Naive thymus-derived CD4-positive, alpha-beta T cell (primary cell): Measurements from ENCODE around the gene LYRM4. TPM values are rescaled to one million over a fixed set of nuclear protein-coding genes. Genes with fewer than 3 reads are reported as not detected.

Source experiments
- ATAC-seq: fragments of 150-1000 bp; cut with Tn5 transposase; 2 replicates; pipeline ENCODE4 v1.10.0; 2021; ENCODE audit warnings: mild to moderate bottlenecking, moderate library complexity
- CTCF ChIA-PET: fragments of 350-600 bp; sonication (Branson Sonifier 250); formaldehyde crosslinking; loops from one replicate; lab custom pipeline; 2021; ENCODE audit warnings: antibody characterized with exemption; lab: Charles Lee
- POLR2A ChIA-PET: fragments of 350-600 bp; sonication (Branson Sonifier 250); formaldehyde crosslinking; loops from one replicate; lab custom pipeline; 2021; ENCODE audit warnings: antibody characterized with exemption, inconsistent platforms; lab: Charles Lee
- DNase-seq, 9 donors: peaks; one replicate each; pipeline versions ENCODE4 v3.0.0 to v3.0.0-alpha.2; 2020 to 2022; ENCODE audit warnings: mixed read lengths in 1 of 9
- H3K27ac ChIP-seq: one replicate; pipeline ENCODE4 v1.7.0; 2013; ENCODE audit warnings: mild to moderate bottlenecking, low read depth, low read length, moderate library complexity
- H3K27me3 ChIP-seq, 2 donors: one replicate each; pipeline ENCODE4 v1.7.0; 2013; ENCODE audit warnings: low read length in 2 of 2, mild to moderate bottlenecking in 2 of 2, moderate library complexity in 2 of 2; ENCODE audit not compliant: control insufficient read depth in 2 of 2, insufficient read depth in 2 of 2
- H3K36me3 ChIP-seq, 3 experiments: 1 replicate in 2 of 3; 2 replicates in 1 of 3; pipeline ENCODE4 v1.7.0; 2013; ENCODE audit warnings: low read length in 3 of 3, mild to moderate bottlenecking in 3 of 3, moderate library complexity in 1 of 3; ENCODE audit not compliant: insufficient read depth in 3 of 3, control insufficient read depth in 2 of 3
- H3K4me1 ChIP-seq, 2 donors: one replicate each; pipeline ENCODE4 v1.7.0; 2013; ENCODE audit warnings: low read length in 2 of 2, mild to moderate bottlenecking in 2 of 2, moderate library complexity in 1 of 2; ENCODE audit not compliant: control insufficient read depth in 2 of 2, insufficient read depth in 2 of 2
- H3K4me3 ChIP-seq: 2 replicates; pipeline ENCODE4 v1.7.0; 2013; ENCODE audit warnings: mild to moderate bottlenecking, low read length
- H3K9me3 ChIP-seq, 3 experiments: 1 replicate in 2 of 3; 2 replicates in 1 of 3; pipeline ENCODE4 v1.7.0; 2013; ENCODE audit warnings: low read length in 3 of 3; ENCODE audit not compliant: control insufficient read depth in 2 of 3
- H3K27ac Mint-ChIP-seq, 9 donors: one replicate each; pipeline ENCODE4 v1.8.0; 2020 to 2022; ENCODE audit warnings: mixed read lengths in 9 of 9, mild to moderate bottlenecking in 8 of 9, moderate library complexity in 5 of 9, inconsistent platforms in 2 of 9
- H3K27me3 Mint-ChIP-seq, 5 donors: one replicate each; pipeline ENCODE4 v1.8.0; 2021 to 2022; ENCODE audit warnings: mixed read lengths in 5 of 5, mild to moderate bottlenecking in 1 of 5
- H3K36me3 Mint-ChIP-seq, 5 donors: one replicate each; pipeline ENCODE4 v1.8.0; 2020 to 2022; ENCODE audit warnings: mixed read lengths in 5 of 5, mild to moderate bottlenecking in 3 of 5, inconsistent platforms in 1 of 5
- H3K4me1 Mint-ChIP-seq, 7 donors: one replicate each; pipeline ENCODE4 v1.8.0; 2020 to 2022; ENCODE audit warnings: mixed read lengths in 7 of 7, mild to moderate bottlenecking in 3 of 7, inconsistent platforms in 1 of 7
- H3K4me3 Mint-ChIP-seq, 10 donors: one replicate each; pipeline ENCODE4 v1.8.0; 2020 to 2022; ENCODE audit warnings: mild to moderate bottlenecking in 10 of 10, mixed read lengths in 10 of 10, moderate library complexity in 6 of 10, inconsistent platforms in 2 of 10
- H3K9me3 Mint-ChIP-seq, 11 donors: one replicate each; pipeline ENCODE4 v1.8.0; 2020 to 2022; ENCODE audit warnings: mixed read lengths in 11 of 11, mild to moderate bottlenecking in 4 of 11, inconsistent platforms in 1 of 11, moderate library complexity in 1 of 11
- intact Hi-C, 2 donors: fragments of 100-400 bp; cut with micrococcal nuclease; formaldehyde crosslinking; loops; one replicate each; pipeline ENCODE4 v1.15.1; 2023
- polyA plus RNA-seq, 2 donors: library from polyadenylated mRNA; unstranded; fragments of 300-500 nt; fragmentation: Illumina TruSeq; gene quantifications; one replicate each; pipeline ENCODE4 v1.2.3, GENCODE V29; 2021
- total RNA-seq, 6 experiments: library from RNA in 5 of 6; stranded (reverse) in 5 of 6; gene quantifications; 1 replicate in 5 of 6; 2 replicates in 1 of 6; pipeline ENCODE4 v1.2.3 and lab custom pipeline; 2021 to 2026

Gene LYRM4
- total and polyA plus RNA-seq, 7 experiments from 2014 or later: 15.1 to 61.6 (median 24.4) TPM

DNA sequence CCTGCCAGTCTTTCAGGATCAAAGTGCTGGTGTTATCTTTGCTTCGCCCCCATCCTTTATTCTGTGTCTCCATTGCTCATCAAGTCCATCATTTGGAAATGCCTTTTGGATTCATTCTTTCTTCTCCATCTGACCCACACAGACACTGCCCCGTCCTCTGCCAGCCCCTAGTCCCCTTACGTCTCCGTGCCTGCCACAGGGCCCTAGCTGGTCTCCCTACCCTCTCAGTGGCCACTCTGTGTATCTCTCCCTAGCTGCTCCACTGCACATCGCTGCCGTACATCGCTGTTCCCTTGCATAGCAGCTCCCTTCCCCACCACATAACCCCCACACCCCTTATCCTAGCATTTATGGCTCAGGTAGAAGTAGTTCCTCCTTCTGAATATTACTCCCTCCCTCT is 159.9 kb downstream of the LYRM4 start:
- no peaks in the 10 kb centered on the region for H3K27me3 ChIP-seq
- DNase-seq (no peak), ATAC-seq (no peak)
- H3K4me3 ChIP-seq: no peak overlapping the region
- Mint-ChIP-seq H3K27ac (no peak overlapping the region), H3K36me3 (peaks cover 0 to 5% (median 3%) of the 10 kb centered on the region in 5 donors), H3K27me3 (peaks cover 0 to 14% (median 0%) of the 10 kb centered on the region in 5 donors), H3K4me3 (no peak overlapping the region), H3K4me1 (peaks cover 0 to 6% (median 0%) of the 10 kb centered on the region in 7 donors), H3K9me3 (peaks cover 0 to 16% (median 0%) of the 10 kb centered on the region in 11 donors)
- H3K36me3 ChIP-seq: no peaks in the 10 kb centered on the region
- intact Hi-C loops: no loop called here
- H3K27ac ChIP-seq: no peak overlapping the region
- no peaks in the 10 kb centered on the region for H3K4me1 ChIP-seq
- CTCF ChIA-PET: no interaction called here
- POLR2A ChIA-PET: no interaction called here
- H3K9me3 ChIP-seq: no peaks in the 10 kb centered on the region

GRCh38 chr6:5099537-5099936 is 161.2 kb downstream of the LYRM4 start:
- POLR2A ChIA-PET: no interaction called here
- Mint-ChIP-seq H3K9me3 (peaks cover 0 to 11% (median 0%) of the 10 kb centered on the region in 11 donors), H3K36me3 (peaks cover 0 to 4% (median under 1%) of the 10 kb centered on the region in 5 donors), H3K4me3 (no peak overlapping the region), H3K4me1 (peaks cover 0 to 6% (median 0%) of the 10 kb centered on the region in 7 donors), H3K27ac (no peak overlapping the region), H3K27me3 (peaks cover 0 to 17% (median 2%) of the 10 kb centered on the region in 5 donors)
- DNase-seq (no peak), ATAC-seq (no peak)
- Histone ChIP-seq H3K36me3 (no peaks in the 10 kb centered on the region), H3K27me3 (no peaks in the 10 kb centered on the region), H3K9me3 (no peaks in the 10 kb centered on the region), H3K27ac (no peak overlapping the region), H3K4me3 (no peak overlapping the region), H3K4me1 (no peaks in the 10 kb centered on the region)
- intact Hi-C loops: no loop called here
- CTCF ChIA-PET: no interaction called here

GRCh38 chr6:5098501-5099270 is 162.1 kb downstream of the LYRM4 start:
- ChIA-PET POLR2A (no interaction called here), CTCF (no interaction called here)
- Histone ChIP-seq H3K27me3 (no peaks in the 10 kb centered on the region), H3K4me3 (no peak overlapping the region), H3K4me1 (no peaks in the 10 kb centered on the region), H3K9me3 (no peaks in the 10 kb centered on the region), H3K27ac (no peak overlapping the region), H3K36me3 (no peaks in the 10 kb centered on the region)
- Mint-ChIP-seq H3K36me3 (peaks cover 0 to 4% (median 0%) of the 10 kb centered on the region in 5 donors), H3K4me1 (peaks cover 0 to 6% (median 0%) of the 10 kb centered on the region in 7 donors), H3K4me3 (no peak overlapping the region), H3K27me3 (peaks cover 0 to 17% (median 4%) of the 10 kb centered on the region in 5 donors), H3K27ac (no peak overlapping the region), H3K9me3 (peaks cover 0 to 4% (median 0%) of the 10 kb centered on the region in 11 donors)
- no peak for DNase-seq
- intact Hi-C loops: no loop called here
- no peak for ATAC-seq

GRCh38 chr6:5096482-5096881 is 164.3 kb downstream of the LYRM4 start:
- Mint-ChIP-seq H3K27me3 (peaks cover 9 to 22% (median 11%) of the 10 kb centered on the region in 5 donors), H3K9me3 (peaks cover 0 to 1% (median 0%) of the 10 kb centered on the region in 11 donors), H3K27ac (no peak overlapping the region), H3K4me1 (peaks cover 0 to 8% (median 6%) of the 10 kb centered on the region in 7 donors), H3K4me3 (no peak overlapping the region), H3K36me3 (no peaks in the 10 kb centered on the region)
- Histone ChIP-seq H3K9me3 (no peaks in the 10 kb centered on the region), H3K4me1 (no peaks in the 10 kb centered on the region), H3K27ac (no peak overlapping the region), H3K27me3 (no peaks in the 10 kb centered on the region), H3K36me3 (no peaks in the 10 kb centered on the region), H3K4me3 (no peak overlapping the region)
- ATAC-seq (no peak), DNase-seq (no peak)
- ChIA-PET POLR2A (no interaction called here), CTCF (no interaction called here)
- intact Hi-C loops: no loop called here

DNA sequence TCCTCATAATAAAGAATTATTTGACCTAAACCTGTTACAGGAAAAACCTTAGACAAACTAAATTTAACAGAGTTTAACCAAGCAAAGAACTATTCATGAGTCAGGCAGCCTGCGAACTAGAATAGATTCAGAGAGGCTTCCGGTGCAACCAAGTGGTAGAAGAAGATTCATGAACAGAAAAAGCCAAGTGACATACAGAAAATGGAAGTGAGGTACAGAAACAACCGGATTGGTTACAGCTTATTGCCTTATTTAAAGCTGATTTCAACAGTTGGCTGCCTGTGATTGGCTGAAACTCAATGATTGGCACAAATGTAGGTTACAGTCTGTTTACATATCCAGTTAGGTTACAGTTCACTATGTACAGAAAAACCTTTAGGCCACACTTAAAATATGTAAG is 165.5 kb downstream of the LYRM4 start:
- H3K27ac ChIP-seq: no peak overlapping the region
- CTCF ChIA-PET: no interaction called here
- Mint-ChIP-seq H3K4me1 (peaks cover 0 to 18% (median 14%) of the 10 kb centered on the region in 7 donors), H3K27me3 (peaks cover 19 to 26% (median 22%) of the 10 kb centered on the region in 5 donors), H3K36me3 (no peaks in the 10 kb centered on the region), H3K27ac (no peak overlapping the region), H3K4me3 (no peak overlapping the region), H3K9me3 (no peaks in the 10 kb centered on the region)
- DNase-seq (no peak), ATAC-seq (no peak)
- no peaks in the 10 kb centered on the region for H3K4me1 ChIP-seq
- H3K9me3 ChIP-seq: no peaks in the 10 kb centered on the region
- POLR2A ChIA-PET: no interaction called here
- no peaks in the 10 kb centered on the region for H3K27me3 ChIP-seq
- H3K36me3 ChIP-seq: no peaks in the 10 kb centered on the region
- intact Hi-C loops: no loop called here
- no peak overlapping the region for H3K4me3 ChIP-seq

DNA sequence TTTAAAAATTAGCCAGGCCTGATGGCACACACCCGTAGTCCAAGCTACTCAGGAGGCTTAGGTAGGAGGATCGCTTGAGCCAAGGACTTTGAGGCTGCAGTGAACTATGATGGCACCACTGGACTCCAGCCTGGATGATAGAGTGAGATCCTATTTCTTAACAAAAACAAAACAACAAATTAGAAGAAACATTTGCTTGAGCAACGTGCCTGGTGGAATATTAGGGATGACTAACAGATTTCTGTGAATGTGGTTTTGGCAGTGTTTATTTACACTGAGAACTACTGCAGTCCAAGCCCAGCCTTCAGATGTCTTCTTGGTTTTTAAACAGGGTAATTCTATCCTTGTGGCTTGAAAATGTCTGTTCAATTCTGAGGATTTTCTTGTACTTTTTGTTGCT is 166.4 kb downstream of the LYRM4 start:
- no peaks in the 10 kb centered on the region for H3K36me3 Mint-ChIP-seq
- peaks cover 0 to 26% (median 16%) of the 10 kb centered on the region in 7 donors for H3K4me1 Mint-ChIP-seq
- no peak overlapping the region for H3K27ac Mint-ChIP-seq
- POLR2A ChIA-PET: no interaction called here
- no peak overlapping the region for H3K27ac ChIP-seq
- H3K4me3 ChIP-seq: no peak overlapping the region
- no peak for ATAC-seq
- no peak for DNase-seq
- H3K4me3 Mint-ChIP-seq: no peak overlapping the region
- no peaks in the 10 kb centered on the region for H3K9me3 ChIP-seq
- H3K36me3 ChIP-seq: no peaks in the 10 kb centered on the region
- peaks cover 22 to 30% (median 26%) of the 10 kb centered on the region in 5 donors for H3K27me3 Mint-ChIP-seq
- no peaks in the 10 kb centered on the region for H3K9me3 Mint-ChIP-seq
- CTCF ChIA-PET: no interaction called here
- intact Hi-C loops: no loop called here
- no peaks in the 10 kb centered on the region for H3K4me1 ChIP-seq
- H3K27me3 ChIP-seq: no peaks in the 10 kb centered on the region
